ENCODE measurements around the gene ANKRD27. TPM values are rescaled to one million over a fixed set of nuclear protein-coding genes. Genes with fewer than 3 reads are reported as not detected.
"Not testable (repeated sequence)": the region's sequence is repeated elsewhere in the genome, so short reads cannot be mapped to it uniquely, and the experiment has no call there.

ANKRD27 gene
- total RNA-seq, 5 donors from 2014 or later (not counting 1 experiment from before 2014, with no cell fraction given) = 32.1 to 49.7 (median 42.7) TPM

GRCh38 chr19:32599736-32600157 is 75.2 kb downstream of the ANKRD27 start:
- ATAC-seq (replicated peaks in 1 of 4) (peak; percentile 62 to 77 (median 69)), DNase-seq (peak in 29 of 35 experiments; percentile 11 to 80 (median 33))
- Histone ChIP-seq H3K4me3 (ENCODE audit: control insufficient read depth in 1 of 2, extremely low read depth in 1 of 2, low read length in 1 of 2) (no peak overlapping the region), H3K36me3 (ENCODE audit: control insufficient read depth in 2 of 2, extremely low read depth in 1 of 2, insufficient read depth in 1 of 2, low read length in 1 of 2) (peaks cover 29 to 73% of the 10 kb centered on the region in 2 donors), H3K9me3 (no peaks in the 10 kb centered on the region), H3K27ac (ENCODE audit: low read length) (no peak overlapping the region), H3K27me3 (replicated peaks in 1 of 2; ENCODE audit: control insufficient read depth in 2 of 2, extremely low read depth in 1 of 2, insufficient read depth in 2 of 2, low read length in 1 of 2) (no peaks in the 10 kb centered on the region), H3K4me1 (ENCODE audit: control insufficient read depth in 1 of 2, extremely low read depth in 1 of 2, insufficient read depth in 2 of 2, low read length in 2 of 2) (no peaks in the 10 kb centered on the region)
- Mint-ChIP-seq H3K27me3 (no peaks in the 10 kb centered on the region), H3K4me3 (no peak overlapping the region), H3K9me3 (no peaks in the 10 kb centered on the region), H3K4me1 (peaks cover 6 to 7% (median 6%) of the 10 kb centered on the region in 3 donors), H3K36me3 (peaks cover 43% of the 10 kb centered on the region), H3K27ac (peak overlapping the region; percentile 23 to 34)
- ChIA-PET POLR2A (interaction anchor here in 1 of 2 donors (0.6 kb wide), 1 partner anchor 164 kb away, joined by 3 read pairs; no protein-coding TSS in a partner anchor), CTCF (interaction anchor here in 1 of 2 donors (0.7 to 0.8 kb wide), 2 partner anchors 14 to 519 kb away, joined by 3 read pairs; no protein-coding TSS in a partner anchor)
- WGBS (ENCODE audit: insufficient coverage) = no CpG with 5 or more reads among the region's 2 CpGs

DNA sequence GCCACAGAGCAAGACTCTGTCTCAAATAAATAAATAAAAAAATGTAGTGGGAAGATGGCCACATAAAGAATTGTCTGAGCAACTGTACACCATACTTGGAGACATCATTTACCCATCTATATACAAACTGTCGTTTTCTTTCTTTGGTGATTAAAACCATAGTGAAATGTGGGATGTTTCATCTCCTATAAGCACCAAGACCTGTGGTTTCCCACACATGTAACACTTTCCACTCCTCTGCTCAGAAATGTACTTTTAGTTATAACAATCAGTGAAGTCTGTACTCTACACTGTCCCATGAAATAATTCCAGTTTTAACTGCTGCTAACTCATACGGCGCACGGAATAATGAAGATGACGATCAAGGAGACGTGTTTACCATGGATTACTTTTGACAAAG is 75.7 kb downstream of the ANKRD27 start:
- Histone ChIP-seq H3K27me3 (replicated peaks in 1 of 2; ENCODE audit: control insufficient read depth in 2 of 2, extremely low read depth in 1 of 2, insufficient read depth in 2 of 2, low read length in 1 of 2) (no peaks in the 10 kb centered on the region), H3K36me3 (ENCODE audit: control insufficient read depth in 2 of 2, extremely low read depth in 1 of 2, insufficient read depth in 1 of 2, low read length in 1 of 2) (peaks cover 24 to 68% of the 10 kb centered on the region in 2 donors), H3K4me1 (ENCODE audit: control insufficient read depth in 1 of 2, extremely low read depth in 1 of 2, insufficient read depth in 2 of 2, low read length in 2 of 2) (no peaks in the 10 kb centered on the region), H3K4me3 (ENCODE audit: control insufficient read depth in 1 of 2, extremely low read depth in 1 of 2, low read length in 1 of 2) (no peak overlapping the region), H3K27ac (ENCODE audit: low read length) (no peak overlapping the region), H3K9me3 (no peaks in the 10 kb centered on the region)
- POLR2A ChIA-PET = no interaction called here
- peaks cover 6 to 7% (median 6%) of the 10 kb centered on the region in 3 donors for H3K4me1 Mint-ChIP-seq
- peaks cover 44% of the 10 kb centered on the region for H3K36me3 Mint-ChIP-seq
- H3K4me3 Mint-ChIP-seq = no peak overlapping the region
- WGBS (ENCODE audit: insufficient coverage) = 83% methylated on average over 3 of the region's 6 CpGs
- H3K9me3 Mint-ChIP-seq = no peaks in the 10 kb centered on the region
- peak overlapping the region in 1 of 2 donors; percentile 5 for H3K27ac Mint-ChIP-seq
- DNase-seq (no peak), ATAC-seq (replicated peaks in 1 of 4) (no peak)
- CTCF ChIA-PET = no interaction called here
- no peaks in the 10 kb centered on the region for H3K27me3 Mint-ChIP-seq

DNA sequence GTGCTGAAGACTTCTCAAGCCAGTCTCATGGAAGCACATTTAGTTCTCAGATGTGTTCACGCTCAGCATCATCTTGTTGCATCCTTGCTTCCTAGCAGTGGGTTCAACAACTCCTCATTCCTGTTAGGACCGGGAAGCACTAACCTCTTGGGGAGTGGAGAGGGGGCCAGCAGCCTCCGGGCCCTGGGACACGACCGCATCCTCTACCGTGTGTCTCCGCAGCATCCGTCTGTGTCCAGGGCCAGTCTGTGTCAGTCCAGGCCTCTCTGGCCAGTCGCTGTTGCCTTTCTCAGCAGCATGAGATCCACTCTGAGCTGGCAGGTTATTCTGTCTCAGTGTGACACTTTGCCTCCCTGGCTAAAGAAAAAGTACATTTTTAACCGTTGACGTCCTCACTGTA is 77.0 kb downstream of the ANKRD27 start:
- Mint-ChIP-seq H3K9me3 (no peaks in the 10 kb centered on the region), H3K27me3 (no peaks in the 10 kb centered on the region), H3K36me3 (peaks cover 49% of the 10 kb centered on the region), H3K4me3 (no peak overlapping the region), H3K27ac (no peak overlapping the region), H3K4me1 (peaks cover 6 to 7% (median 6%) of the 10 kb centered on the region in 3 donors)
- H3K27me3 ChIP-seq (replicated peaks in 1 of 2; ENCODE audit: control insufficient read depth in 2 of 2, extremely low read depth in 1 of 2, insufficient read depth in 2 of 2, low read length in 1 of 2) = no peaks in the 10 kb centered on the region
- 96% methylated on average over 10 of the region's 11 CpGs for WGBS (ENCODE audit: insufficient coverage)
- peaks cover 12 to 57% of the 10 kb centered on the region in 2 donors for H3K36me3 ChIP-seq (ENCODE audit: control insufficient read depth in 2 of 2, extremely low read depth in 1 of 2, insufficient read depth in 1 of 2, low read length in 1 of 2)
- ChIA-PET POLR2A (no interaction called here), CTCF (interaction anchor here (0.6 to 1.5 kb wide), 3 partner anchors 13 to 329 kb away, joined by 3 read pairs; partner anchors contain the start of gene PDCD5 (in 1 of the 2))
- no peak for DNase-seq
- H3K27ac ChIP-seq (ENCODE audit: low read length) = no peak overlapping the region
- no peak overlapping the region for H3K4me3 ChIP-seq (ENCODE audit: control insufficient read depth in 1 of 2, extremely low read depth in 1 of 2, low read length in 1 of 2)
- no peak for ATAC-seq (replicated peaks in 1 of 4)
- no peaks in the 10 kb centered on the region for H3K4me1 ChIP-seq (ENCODE audit: control insufficient read depth in 1 of 2, extremely low read depth in 1 of 2, insufficient read depth in 2 of 2, low read length in 2 of 2)
- no peaks in the 10 kb centered on the region for H3K9me3 ChIP-seq

- Histone ChIP-seq H3K4me1 (ENCODE audit: control insufficient read depth in 1 of 2, extremely low read depth in 1 of 2, insufficient read depth in 2 of 2, low read length in 2 of 2) (no peaks in the 10 kb centered on the region), H3K4me3 (ENCODE audit: control insufficient read depth in 1 of 2, extremely low read depth in 1 of 2, low read length in 1 of 2) (no peak overlapping the region), H3K9me3 (no peaks in the 10 kb centered on the region), H3K36me3 (ENCODE audit: control insufficient read depth in 2 of 2, extremely low read depth in 1 of 2, insufficient read depth in 1 of 2, low read length in 1 of 2) (peaks cover 12 to 40% of the 10 kb centered on the region in 2 donors), H3K27me3 (replicated peaks in 1 of 2; ENCODE audit: control insufficient read depth in 2 of 2, extremely low read depth in 1 of 2, insufficient read depth in 2 of 2, low read length in 1 of 2) (no peaks in the 10 kb centered on the region), H3K27ac (ENCODE audit: low read length) (no peak overlapping the region)
- Mint-ChIP-seq H3K36me3 (peaks cover 61% of the 10 kb centered on the region), H3K4me1 (peaks cover 6 to 11% (median 6%) of the 10 kb centered on the region in 3 donors), H3K9me3 (no peaks in the 10 kb centered on the region), H3K4me3 (no peak overlapping the region), H3K27ac (no peak overlapping the region), H3K27me3 (no peaks in the 10 kb centered on the region)
- no peak for ATAC-seq (replicated peaks in 1 of 4)
- DNase-seq = no peak
- ChIA-PET CTCF (interaction anchor here in 1 of 2 donors (0.6 kb wide), 1 partner anchor 388 kb away, joined by 12 read pairs; no protein-coding TSS in a partner anchor), POLR2A (no interaction called here)
- WGBS (ENCODE audit: insufficient coverage) = no CpG with 5 or more reads among the region's 6 CpGs
These were observed 79.5 kb downstream of the ANKRD27 start for GRCh38 chr19:32595491-32595890.

DNA sequence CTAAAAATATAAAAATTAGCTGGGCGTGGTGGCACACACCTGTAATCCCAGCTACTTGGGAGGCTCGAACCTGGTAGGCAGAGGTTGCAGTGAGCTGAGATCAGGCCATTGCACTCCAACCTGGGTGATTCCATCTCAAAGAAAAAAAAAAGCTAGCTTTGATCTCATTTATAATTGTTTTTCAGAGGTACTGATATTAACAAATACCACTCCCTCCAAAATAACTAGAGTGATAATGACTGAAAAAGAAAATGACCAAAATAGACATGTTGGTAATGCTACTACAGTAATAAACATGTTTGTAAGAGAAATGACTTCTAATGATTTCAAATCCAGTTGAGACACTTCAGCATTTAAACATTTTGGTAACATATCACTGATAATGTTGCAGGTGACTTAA is 81.0 kb downstream of the ANKRD27 start:
- no peak for ATAC-seq (replicated peaks in 1 of 4)
- no peaks in the 10 kb centered on the region for H3K9me3 Mint-ChIP-seq
- H3K27ac ChIP-seq (ENCODE audit: low read length) = no peak overlapping the region

DNA sequence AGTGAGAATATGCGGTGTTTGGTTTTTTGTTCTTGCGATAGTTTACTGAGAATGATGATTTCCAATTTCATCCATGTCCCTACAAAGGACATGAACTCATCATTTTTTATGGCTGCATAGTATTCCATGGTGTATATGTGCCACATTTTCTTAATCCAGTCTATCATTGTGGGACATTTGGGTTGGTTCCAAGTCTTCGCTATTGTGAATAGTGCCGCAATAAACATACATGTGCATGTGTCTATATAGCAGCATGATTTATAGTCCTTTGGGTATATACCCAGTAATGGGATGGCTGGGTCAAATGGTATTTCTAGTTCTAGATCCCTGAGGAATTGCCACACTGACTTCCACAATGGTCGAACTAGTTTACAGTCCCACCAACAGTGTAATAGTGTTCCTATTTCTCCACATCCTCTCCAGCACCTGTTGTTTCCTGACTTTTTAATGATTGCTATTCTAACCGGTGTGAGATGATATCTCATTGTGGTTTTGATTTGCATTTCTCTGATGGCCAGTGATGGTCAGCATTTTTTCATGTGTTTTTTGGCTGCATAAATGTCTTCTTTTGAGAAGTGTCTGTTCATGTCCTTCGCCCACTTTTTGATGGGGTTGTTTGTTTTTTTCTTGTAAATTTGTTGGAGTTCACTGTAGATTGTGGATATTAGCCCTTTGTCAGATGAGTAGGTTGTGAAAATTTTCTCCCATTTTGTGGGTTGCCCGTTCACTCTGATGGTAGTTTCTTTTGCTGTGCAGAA is 87.1 kb downstream of the ANKRD27 start:
- H3K4me3 Mint-ChIP-seq; ATAC-seq (replicated peaks in 1 of 4); H3K27me3 Mint-ChIP-seq; H3K27ac ChIP-seq (ENCODE audit: low read length); CTCF ChIA-PET; DNase-seq; H3K4me3 ChIP-seq (ENCODE audit: control insufficient read depth in 1 of 2, extremely low read depth in 1 of 2, low read length in 1 of 2); H3K9me3 ChIP-seq; H3K27me3 ChIP-seq (replicated peaks in 1 of 2; ENCODE audit: control insufficient read depth in 2 of 2, extremely low read depth in 1 of 2, insufficient read depth in 2 of 2, low read length in 1 of 2); H3K9me3 Mint-ChIP-seq; H3K27ac Mint-ChIP-seq; POLR2A ChIA-PET: not testable (repeated sequence)
- peaks cover 54% of the 10 kb centered on the region for H3K36me3 Mint-ChIP-seq
- H3K4me1 Mint-ChIP-seq = peaks cover 30 to 34% (median 33%) of the 10 kb centered on the region in 3 donors
- WGBS (ENCODE audit: insufficient coverage) = no CpG with 5 or more reads among the region's 8 CpGs
- Histone ChIP-seq H3K36me3 (ENCODE audit: control insufficient read depth in 2 of 2, extremely low read depth in 1 of 2, insufficient read depth in 1 of 2, low read length in 1 of 2) (peaks cover 0 to 27% of the 10 kb centered on the region in 2 donors), H3K4me1 (ENCODE audit: control insufficient read depth in 1 of 2, extremely low read depth in 1 of 2, insufficient read depth in 2 of 2, low read length in 2 of 2) (peaks cover 0 to 19% of the 10 kb centered on the region in 2 experiments)

More for the DNA sequence above, 81.0 kb downstream of the ANKRD27 start:
- Mint-ChIP-seq H3K4me1 (peaks cover 0 to 5% (median 0%) of the 10 kb centered on the region in 3 donors), H3K4me3 (no peak overlapping the region), H3K27me3 (no peaks in the 10 kb centered on the region), H3K36me3 (peaks cover 58% of the 10 kb centered on the region), H3K27ac (peak overlapping the region in 1 of 2 donors; percentile 48)
- Histone ChIP-seq H3K4me1 (ENCODE audit: control insufficient read depth in 1 of 2, extremely low read depth in 1 of 2, insufficient read depth in 2 of 2, low read length in 2 of 2) (no peaks in the 10 kb centered on the region), H3K9me3 (no peaks in the 10 kb centered on the region), H3K4me3 (ENCODE audit: control insufficient read depth in 1 of 2, extremely low read depth in 1 of 2, low read length in 1 of 2) (no peak overlapping the region), H3K36me3 (ENCODE audit: control insufficient read depth in 2 of 2, extremely low read depth in 1 of 2, insufficient read depth in 1 of 2, low read length in 1 of 2) (peaks cover 12 to 31% of the 10 kb centered on the region in 2 donors), H3K27me3 (replicated peaks in 1 of 2; ENCODE audit: control insufficient read depth in 2 of 2, extremely low read depth in 1 of 2, insufficient read depth in 2 of 2, low read length in 1 of 2) (no peaks in the 10 kb centered on the region)
- CTCF ChIA-PET = no interaction called here
- DNase-seq = no peak
- 100% methylated on average over 2 of the region's 2 CpGs for WGBS (ENCODE audit: insufficient coverage)
- POLR2A ChIA-PET = no interaction called here
